GM21786 (cell line): ENCODE results near the gene RPRD1B.
"Not testable (repeated sequence)": the region's sequence is repeated elsewhere in the genome, so short reads cannot be mapped to it uniquely, and the experiment has no call there.

Experiments used
- ATAC-seq: cut with Tn5 transposase; IDR thresholded peaks from one replicate; pipeline ENCODE4 v1.9.1; 2021; ENCODE audit not compliant: unreplicated experiment

RPRD1B gene

GRCh38 chr20:38102206-38102605 is 68.7 kb downstream of the RPRD1B start:
- not testable (repeated sequence) for ATAC-seq

GRCh38 chr20:38104285-38104684 is 70.7 kb downstream of the RPRD1B start:
- ATAC-seq = no peak

DNA sequence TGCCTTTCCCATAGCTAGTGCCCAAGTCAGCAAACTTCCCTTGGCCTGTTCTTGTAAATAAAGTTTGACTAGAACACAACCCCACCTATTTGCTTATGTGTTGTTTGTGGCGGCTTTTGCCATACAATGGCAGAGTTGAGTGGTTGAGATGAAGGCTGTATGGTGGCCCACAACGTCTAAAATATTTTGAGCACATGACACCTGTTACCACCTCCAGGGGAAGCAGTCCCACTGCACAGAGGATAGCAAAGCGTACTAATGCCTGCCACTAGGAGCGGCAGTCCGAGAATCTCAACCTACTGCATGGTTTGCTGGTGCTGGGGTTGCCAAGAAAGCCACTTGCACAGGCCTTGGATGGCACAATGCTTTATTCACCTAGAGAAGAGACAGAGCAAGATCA is 72.9 kb downstream of the RPRD1B start:
- no peak for ATAC-seq

- ATAC-seq = not testable (repeated sequence)
Observed at GRCh38 chr20:38107386-38107785, 73.8 kb downstream of the RPRD1B start.

DNA sequence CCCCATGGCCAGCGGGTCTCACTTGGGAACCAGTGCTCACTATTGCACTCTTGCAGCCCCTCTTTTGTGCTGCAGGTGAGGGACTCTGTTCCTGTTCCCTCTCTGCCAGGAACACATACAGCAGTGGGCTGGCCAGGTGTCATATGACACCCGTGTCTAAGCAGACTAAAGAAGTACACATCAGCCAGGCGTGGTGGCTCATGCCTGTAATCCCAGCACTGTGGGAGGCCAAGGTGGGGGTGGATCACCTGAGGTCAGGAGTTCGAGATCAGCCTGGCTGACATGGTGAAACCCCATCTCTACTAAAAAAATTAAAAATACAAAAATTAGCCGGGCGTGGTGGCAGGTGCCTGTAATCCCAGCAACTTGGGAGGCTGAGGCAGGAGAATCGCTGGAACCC is 74.4 kb downstream of the RPRD1B start:
- not testable (repeated sequence) for ATAC-seq

DNA sequence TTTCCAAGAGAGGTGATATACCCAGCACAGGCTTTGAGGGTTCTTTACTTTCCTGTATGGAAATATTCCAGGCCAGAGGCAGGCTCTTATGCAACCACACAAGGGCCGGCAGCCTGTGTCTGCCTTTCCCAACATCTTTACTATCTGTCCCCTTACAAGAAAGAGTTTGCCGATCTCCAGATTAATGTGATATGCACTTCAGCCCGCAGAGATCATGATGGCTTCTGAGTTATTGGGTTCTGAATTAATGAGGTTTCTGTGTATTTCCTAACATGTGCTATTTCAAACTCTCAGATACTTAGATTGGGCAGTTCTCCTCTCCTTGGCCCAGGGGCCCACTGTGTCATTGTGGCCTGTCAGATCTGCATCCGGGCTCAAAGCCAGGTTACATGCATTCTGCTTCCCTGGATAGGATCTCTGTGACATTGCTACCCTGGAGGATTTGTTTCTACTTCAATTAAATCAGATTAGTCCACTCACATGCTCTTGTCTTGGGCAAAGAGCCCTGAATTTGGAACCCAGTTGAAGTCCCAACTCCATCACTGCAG is 75.0 kb downstream of the RPRD1B start:
- ATAC-seq = no peak

DNA sequence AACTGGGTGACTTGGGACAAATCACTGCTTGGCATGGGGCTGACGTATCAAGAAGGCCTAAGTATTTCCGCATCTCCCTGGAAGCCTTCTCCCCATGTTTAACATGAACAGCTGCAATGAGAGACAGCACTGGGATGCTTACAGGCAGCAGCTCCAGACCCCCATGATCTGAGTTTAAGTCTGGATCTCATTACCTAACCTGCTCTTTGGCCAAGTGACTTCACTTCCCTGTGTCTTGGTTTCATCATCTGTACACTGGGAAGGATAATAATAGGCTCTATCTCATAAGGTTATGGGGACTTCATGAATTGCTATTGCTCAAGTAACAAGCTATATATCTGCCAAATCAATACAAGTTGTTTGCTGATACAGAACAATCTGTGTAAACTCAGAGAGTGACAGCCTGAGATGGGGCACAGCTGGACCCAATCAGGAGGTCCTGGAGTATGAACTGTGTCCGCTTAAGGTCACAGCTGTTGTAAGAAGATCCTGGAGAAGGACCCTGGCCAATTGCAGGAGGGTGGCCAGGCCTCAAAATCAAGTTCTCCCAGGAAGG is 75.5 kb downstream of the RPRD1B start:
- ATAC-seq = no peak

DNA sequence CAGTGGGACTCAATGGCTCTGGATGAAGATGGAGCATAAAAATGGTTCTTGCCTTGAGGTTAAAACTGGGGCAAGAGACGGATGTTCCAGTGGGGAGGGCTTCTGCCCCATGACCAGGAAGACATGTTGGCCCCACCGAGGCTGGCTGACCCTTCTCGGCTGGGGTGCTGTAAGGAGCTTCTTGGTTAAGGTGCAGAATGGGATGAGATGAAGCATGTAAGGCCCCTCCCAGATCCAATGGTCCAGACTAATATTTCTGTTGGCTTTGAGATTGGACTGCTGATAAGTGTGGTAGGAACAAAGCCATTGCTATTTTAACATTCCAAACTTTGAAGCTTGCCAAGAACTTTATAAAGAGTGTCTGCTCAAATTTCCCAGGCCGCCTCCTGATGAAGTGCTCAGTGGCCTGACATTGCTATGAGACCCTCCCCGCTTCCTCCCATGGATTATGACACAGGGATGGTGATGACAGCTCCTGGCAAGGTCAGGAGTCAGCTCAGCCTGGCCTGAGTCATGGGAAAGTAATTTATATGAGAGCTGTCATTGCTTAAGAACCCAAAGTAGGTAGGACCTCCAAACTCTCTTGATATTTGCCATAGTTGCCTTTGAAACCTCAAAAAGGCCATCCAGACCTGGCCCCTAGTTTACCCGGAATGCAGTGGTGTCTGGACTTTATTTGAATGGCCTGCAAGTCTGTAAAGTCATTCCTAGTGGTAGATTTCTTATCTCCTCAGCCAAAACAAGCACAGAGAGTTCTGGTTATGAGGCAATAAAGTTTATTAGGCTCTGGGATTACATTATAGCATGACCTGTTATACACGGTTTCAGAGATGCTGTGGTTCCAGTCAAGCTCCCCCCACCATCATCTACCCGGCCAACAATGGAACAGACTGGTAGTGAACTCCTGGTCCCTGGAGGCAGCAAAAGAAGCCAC is 76.3 kb downstream of the RPRD1B start:
- ATAC-seq = no peak

DNA sequence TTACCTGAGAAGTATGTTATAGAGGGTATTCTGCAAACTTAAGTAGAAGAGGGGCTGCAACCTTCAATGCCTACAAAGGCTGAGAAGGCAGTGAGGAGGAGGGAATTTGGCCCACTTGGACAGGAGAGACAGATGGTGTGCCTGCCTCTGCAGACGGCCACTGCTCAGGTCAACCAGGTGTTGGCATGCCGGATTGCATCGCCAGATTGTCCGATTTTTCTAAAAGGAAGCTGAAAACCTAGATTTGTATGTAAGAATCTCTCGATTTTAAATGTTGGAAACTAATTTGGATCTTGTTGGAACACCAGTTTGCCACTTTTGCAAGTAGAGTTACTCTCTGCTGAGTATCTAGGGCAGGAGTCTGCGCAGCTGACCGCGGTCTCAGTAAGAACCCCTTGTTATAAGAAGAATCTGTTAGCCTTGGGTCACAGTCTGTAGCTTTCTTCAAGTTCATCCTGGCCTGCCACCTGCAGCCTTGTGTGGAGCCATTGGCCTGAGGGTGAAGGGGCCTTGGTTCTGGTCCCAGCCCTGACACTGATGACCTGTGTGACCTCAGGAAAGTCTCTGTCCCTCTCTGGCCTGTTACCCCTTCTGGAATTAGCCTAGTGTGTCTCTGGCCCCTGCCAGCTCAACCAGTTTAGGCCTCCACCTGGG is 77.1 kb downstream of the RPRD1B start:
- no peak for ATAC-seq

DNA sequence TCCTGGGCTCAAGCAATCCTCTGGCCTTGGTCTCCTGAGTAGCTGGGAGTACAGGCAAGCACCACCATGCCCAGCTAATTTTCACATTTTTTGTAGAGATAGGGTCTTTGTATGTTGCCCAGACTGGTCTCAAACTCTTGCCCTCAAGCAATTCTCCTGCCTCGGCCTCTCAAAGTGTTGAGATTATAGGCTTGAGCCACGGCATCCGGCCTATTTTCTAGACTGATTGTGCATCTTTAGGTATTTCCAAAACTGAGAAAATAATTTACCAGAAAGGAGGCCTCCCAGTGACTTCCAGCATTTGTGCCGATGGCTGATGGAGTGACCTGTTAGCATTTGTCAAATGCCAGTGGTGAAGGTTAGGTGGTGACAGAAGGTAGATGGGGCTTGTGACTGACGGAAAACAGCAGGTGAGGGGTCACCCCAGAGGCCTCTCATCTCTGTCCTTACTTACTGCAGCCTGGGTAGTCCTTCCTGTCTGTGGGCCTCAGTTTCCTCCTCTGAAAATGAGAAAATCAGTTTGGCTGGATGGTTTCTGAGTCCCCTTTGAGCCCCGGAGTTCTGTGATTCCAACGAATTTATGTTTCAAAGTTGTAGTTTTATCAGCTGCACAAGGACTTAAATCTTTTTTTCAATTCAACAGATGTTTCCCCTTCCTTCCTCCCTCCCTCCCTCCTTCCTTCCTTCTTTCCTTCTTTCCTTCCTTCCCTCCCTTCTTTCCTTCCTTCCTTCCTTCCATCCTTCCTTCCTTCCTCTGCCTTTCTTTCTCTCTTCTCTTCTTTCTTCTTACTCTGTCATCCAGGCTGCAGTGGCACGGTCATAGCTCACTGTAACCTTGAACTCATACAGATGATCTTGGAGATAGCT is 78.1 kb downstream of the RPRD1B start:
- no peak for ATAC-seq

DNA sequence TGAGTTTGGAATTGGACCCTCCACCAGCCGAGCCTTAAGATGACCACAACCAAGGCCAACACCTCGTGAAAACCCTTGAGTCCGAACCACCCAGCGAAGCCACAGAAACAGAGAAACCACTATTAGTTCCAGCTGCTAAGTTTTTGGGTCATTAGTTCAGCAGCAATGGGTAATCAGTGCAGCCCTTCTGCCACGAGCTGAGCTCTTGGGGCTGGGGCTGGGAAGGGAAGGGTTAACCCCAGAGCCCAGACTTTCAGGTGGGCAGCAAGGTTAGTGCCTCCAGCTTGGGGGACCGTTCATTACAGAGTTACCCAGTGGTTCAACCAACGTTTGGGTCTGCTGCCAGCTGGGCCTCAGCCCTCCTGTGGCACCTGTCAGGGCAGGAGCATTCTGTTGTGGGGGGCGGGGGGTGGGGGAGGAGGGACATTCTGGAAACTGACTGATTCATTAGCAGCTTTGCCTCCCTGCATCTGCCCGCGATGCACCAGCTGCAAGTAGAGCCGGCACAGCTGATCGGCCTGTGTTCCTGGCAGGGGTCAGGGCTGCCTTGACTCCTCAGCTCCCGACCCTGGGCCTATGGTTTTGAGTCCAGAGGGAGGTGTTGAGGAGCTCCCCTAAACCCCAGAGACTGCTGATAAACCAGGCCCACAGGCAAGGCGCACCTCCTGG is 78.8 kb downstream of the RPRD1B start:
- no peak for ATAC-seq

- ATAC-seq = no peak
Observed at GRCh38 chr20:38112930-38113294, 79.4 kb downstream of the RPRD1B start.

GRCh38 chr20:38113401-38114325 is 80.1 kb downstream of the RPRD1B start:
- ATAC-seq = no peak

- ATAC-seq = no peak
Observed at GRCh38 chr20:38114353-38114791, 80.8 kb downstream of the RPRD1B start.

- no peak for ATAC-seq
Observed at GRCh38 chr20:38115205-38115604, 81.7 kb downstream of the RPRD1B start.

DNA sequence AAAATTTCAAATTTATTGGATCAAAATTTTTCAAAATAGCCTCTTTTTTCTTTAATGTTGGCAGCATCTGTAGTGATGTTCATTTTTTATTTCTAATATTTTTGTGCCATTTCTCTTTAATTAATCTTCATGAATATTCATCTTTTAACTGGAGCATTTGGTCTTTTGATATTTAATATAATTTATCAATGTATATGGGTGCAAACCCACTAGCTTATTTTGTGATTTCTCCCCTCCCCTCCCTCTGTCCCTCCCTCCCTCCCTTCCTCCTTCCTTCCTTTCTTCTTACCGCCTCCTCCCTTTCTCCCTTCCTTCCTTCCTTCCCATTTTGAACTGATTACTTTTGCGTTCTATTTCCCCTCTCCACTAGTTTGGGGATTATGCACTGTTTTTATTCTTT is 82.3 kb downstream of the RPRD1B start:
- ATAC-seq = no peak

DNA sequence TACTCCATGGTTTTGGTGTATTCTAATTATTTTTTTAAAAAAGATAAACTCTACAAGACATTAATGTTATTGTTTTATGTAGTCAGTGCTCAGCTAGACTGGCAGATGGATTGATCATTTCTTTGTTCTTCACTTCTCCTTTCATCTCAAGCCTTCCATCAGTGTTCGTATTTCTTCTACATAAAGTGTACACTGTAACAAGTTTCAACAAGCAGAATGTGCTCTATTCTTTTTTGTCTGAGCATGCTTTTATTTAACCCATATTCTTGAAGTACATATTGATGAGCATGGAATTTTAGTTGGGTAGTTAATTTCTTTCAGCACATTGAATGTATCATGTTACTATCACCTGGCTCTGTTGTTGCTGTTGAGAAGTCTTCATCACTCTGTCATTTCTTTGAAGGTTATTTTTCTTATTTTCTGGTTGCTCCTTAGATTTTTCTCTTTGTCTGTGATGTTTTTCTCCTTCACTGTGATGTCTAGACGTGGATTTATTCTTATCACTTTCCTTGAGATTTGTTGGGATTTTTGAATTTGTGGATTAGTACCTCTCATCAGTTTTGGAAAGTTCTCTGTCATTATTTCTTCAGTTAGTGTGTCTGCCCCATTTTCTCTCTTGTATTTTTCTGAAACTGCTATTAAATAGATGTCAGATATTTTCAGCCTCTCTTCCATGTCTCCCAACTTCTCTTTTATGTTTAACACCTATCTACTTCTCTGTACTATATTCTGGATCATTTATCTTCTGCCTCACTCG is 83.0 kb downstream of the RPRD1B start:
- no peak for ATAC-seq

DNA sequence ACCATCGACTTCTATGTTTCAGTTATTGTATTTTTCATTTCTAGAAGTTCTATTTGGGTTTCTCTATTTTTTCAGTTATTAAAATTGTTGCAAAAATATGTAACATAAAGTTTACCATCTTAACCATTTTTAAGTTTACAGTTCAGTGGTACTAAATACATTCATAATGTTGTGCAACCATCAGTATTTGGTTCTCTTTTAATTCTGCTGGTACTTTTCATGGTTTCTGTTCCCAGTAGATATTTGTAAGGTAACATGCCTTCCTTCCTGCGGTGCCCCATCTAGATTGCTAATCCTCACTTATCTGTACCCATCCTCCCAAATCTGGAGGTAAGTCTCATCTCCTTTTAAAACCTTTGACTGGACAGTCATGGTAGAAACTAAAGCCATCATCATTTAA is 83.7 kb downstream of the RPRD1B start:
- ATAC-seq = no peak
